G401 (cell line): Measurements from ENCODE around the gene ADM. TPM values are rescaled to one million over a fixed set of nuclear protein-coding genes. Genes with fewer than 3 reads are reported as not detected.

Experiments
- DNase-seq: peaks from one replicate; pipeline ENCODE4 v3.0.0-alpha.2; 2015; ENCODE audit warnings: low spot score
- in situ Hi-C: cut with HindIII; loops from 2 replicates; pipeline ENCODE4 v1.10.0; 2016; ENCODE audit warnings: low sequenced_read_pairs, mixed read lengths
- total RNA-seq: library from RNA; depleted of rRNA; stranded (reverse); fragments of >200 nt; shearing (Covaris generic); gene quantifications from 2 replicates; pipeline ENCODE4 v1.2.3, GENCODE V29; 2014

The ADM gene
- total RNA-seq, 1 experiment from 2014 or later: 209 TPM

GRCh38 chr11:10322830-10323792 lies 18.2 kb downstream of the ADM start:
- in situ Hi-C loops: loop anchor here (25.0 kb wide), 1 partner anchor 486 kb away; no protein-coding TSS in a partner anchor
- DNase-seq: peak; percentile 73

- DNase-seq: no peak
- in situ Hi-C loops: loop anchor here (25.0 kb wide), 1 partner anchor 486 kb away; no protein-coding TSS in a partner anchor
These were observed 18.9 kb downstream of the ADM start for GRCh38 chr11:10323793-10324170.

GRCh38 chr11:10324474-10324873 lies 19.6 kb downstream of the ADM start:
- in situ Hi-C loops: loop anchor here (25.0 kb wide), 1 partner anchor 487 kb away; no protein-coding TSS in a partner anchor
- DNase-seq: no peak

- in situ Hi-C loops: no loop called here
- no peak for DNase-seq
These were observed 20.6 kb downstream of the ADM start for GRCh38 chr11:10325277-10326011.

GRCh38 chr11:10326012-10326964 lies 21.4 kb downstream of the ADM start:
- no peak for DNase-seq
- in situ Hi-C loops: no loop called here

GRCh38 chr11:10327254-10327653 lies 22.4 kb downstream of the ADM start:
- DNase-seq: no peak
- in situ Hi-C loops: no loop called here

- no peak for DNase-seq
These were observed 23.6 kb downstream of the ADM start for GRCh38 chr11:10328314-10329098.

GRCh38 chr11:10329356-10329755 lies 24.5 kb downstream of the ADM start:
- no peak for DNase-seq
- in situ Hi-C loops: no loop called here

More at GRCh38 chr11:10328314-10329098, 23.6 kb downstream of the ADM start:
- in situ Hi-C loops: no loop called here

- no peak for DNase-seq
- in situ Hi-C loops: no loop called here
These were observed 25.1 kb downstream of the ADM start for GRCh38 chr11:10329935-10330334.

GRCh38 chr11:10331548-10332289 lies 26.8 kb downstream of the ADM start:
- in situ Hi-C loops: no loop called here
- DNase-seq: no peak

- in situ Hi-C loops: no loop called here
- no peak for DNase-seq
These were observed 28.6 kb downstream of the ADM start for GRCh38 chr11:10333490-10333889.

GRCh38 chr11:10338287-10338686 lies 33.4 kb downstream of the ADM start:
- DNase-seq: no peak
- in situ Hi-C loops: no loop called here

- in situ Hi-C loops: no loop called here
- no peak for DNase-seq
These were observed 43.9 kb downstream of the ADM start for GRCh38 chr11:10348650-10349280.

GRCh38 chr11:10349281-10349665 lies 44.4 kb downstream of the ADM start:
- no peak for DNase-seq
- in situ Hi-C loops: no loop called here

- in situ Hi-C loops: no loop called here
- DNase-seq: no peak
These were observed 44.9 kb downstream of the ADM start for GRCh38 chr11:10349806-10350205.

- no peak for DNase-seq
- in situ Hi-C loops: no loop called here
These were observed 45.5 kb downstream of the ADM start for GRCh38 chr11:10350334-10350733.

GRCh38 chr11:10351435-10351764 lies 46.5 kb downstream of the ADM start:
- in situ Hi-C loops: no loop called here
- DNase-seq: no peak
